CD4-positive, alpha-beta T cell treated with Interleukin-17A for 4 hours (primary cell): ENCODE data around the gene FAM174A.

ENCODE experiments used
- DNase-seq: peaks from one replicate; pipeline ENCODE4 v3.0.0-alpha.2; 2020; ENCODE audit warnings: mixed read lengths

Gene FAM174A

GRCh38 chr5:100535060-100536005 lies at the start of gene FAM174A:
Gene FAM174A (plus strand): TSS chr5:100535374. CDS start chr5:100535531, 157 bp downstream.
- peak; percentile 95 for DNase-seq

- DNase-seq, result no peak
Observed at GRCh38 chr5:100493996-100494395, 41.2 kb upstream of the FAM174A start.

- no peak for DNase-seq
Observed at GRCh38 chr5:100496296-100496695, 38.9 kb upstream of the FAM174A start.

- DNase-seq, result no peak
Observed at GRCh38 chr5:100502684-100503083, 32.5 kb upstream of the FAM174A start.

- no peak for DNase-seq
Observed at GRCh38 chr5:100505984-100506670, 29.0 kb upstream of the FAM174A start.

GRCh38 chr5:100516285-100516684 lies 18.9 kb upstream of the FAM174A start:
- DNase-seq, result no peak

- DNase-seq, result no peak
Observed at GRCh38 chr5:100517301-100517974, 17.7 kb upstream of the FAM174A start.

GRCh38 chr5:100518377-100518776 lies 16.8 kb upstream of the FAM174A start:
- DNase-seq, result no peak

- DNase-seq, result no peak
Observed at GRCh38 chr5:100519075-100519474, 16.1 kb upstream of the FAM174A start.

- DNase-seq, result no peak
Observed at GRCh38 chr5:100520348-100520747, 14.8 kb upstream of the FAM174A start.

- no peak for DNase-seq
Observed at GRCh38 chr5:100537946-100538345, 2.8 kb downstream of the FAM174A start.

- DNase-seq, result no peak
Observed at GRCh38 chr5:100539519-100539918, 4.3 kb downstream of the FAM174A start.

- no peak for DNase-seq
Observed at GRCh38 chr5:100542086-100542485, 6.9 kb downstream of the FAM174A start.

- DNase-seq, result no peak
Observed at GRCh38 chr5:100546001-100546400, 10.8 kb downstream of the FAM174A start.

- no peak for DNase-seq
Observed at GRCh38 chr5:100550531-100551051, 15.4 kb downstream of the FAM174A start.

- no peak for DNase-seq
Observed at GRCh38 chr5:100551183-100551582, 16.0 kb downstream of the FAM174A start.

- no peak for DNase-seq
Observed at GRCh38 chr5:100553209-100553608, 18.0 kb downstream of the FAM174A start.

- DNase-seq, result no peak
Observed at GRCh38 chr5:100560860-100561259, 25.7 kb downstream of the FAM174A start.

- DNase-seq, result no peak
Observed at GRCh38 chr5:100562821-100563220, 27.6 kb downstream of the FAM174A start.

- no peak for DNase-seq
Observed at GRCh38 chr5:100566382-100567141, 31.4 kb downstream of the FAM174A start.

- DNase-seq, result no peak
Observed at GRCh38 chr5:100574716-100575115, 39.5 kb downstream of the FAM174A start.

- DNase-seq, result no peak
Observed at GRCh38 chr5:100575815-100576214, 40.6 kb downstream of the FAM174A start.
